SK-N-SH treated with all-trans-retinoic acid at 6 μM for 48 hours (cell line): ENCODE measurements around the gene MORN2.

Source experiments
- ATAC-seq: fragments of 200-7000 bp; cut with Tn5 transposase; 3 replicates; pipeline ENCODE4 v1.9.1; 2020; ENCODE audit warnings: mild to moderate bottlenecking, moderate library complexity
- BACH2 ChIP-seq: fragments of 250-450 bp; sonication (Bioruptor Pico); IDR thresholded peaks from 2 replicates; pipeline ENCODE4 v1.9.0; 2021; ENCODE audit warnings: mild to moderate bottlenecking, borderline replicate concordance
- CREB5 ChIP-seq: fragments of 250-450 bp; sonication (Bioruptor Pico); IDR thresholded peaks from 2 replicates; pipeline ENCODE4 v1.5.1; 2020; ENCODE audit warnings: low read depth, mild to moderate bottlenecking, moderate library complexity
- CSDC2 ChIP-seq: fragments of 250-450 bp; sonication (Bioruptor Pico); IDR thresholded peaks from 2 replicates; pipeline ENCODE4 v1.5.0; 2020; ENCODE audit warnings: mild to moderate bottlenecking, moderate library complexity
- GLIS3 ChIP-seq: fragments of 250-450 bp; sonication (Bioruptor Pico); IDR thresholded peaks from 2 replicates; pipeline ENCODE4 v1.5.0; 2020; ENCODE audit warnings: mild to moderate bottlenecking, moderate library complexity
- ISL1 ChIP-seq: fragments of 250-450 bp; sonication (Bioruptor Pico); IDR thresholded peaks from 2 replicates; pipeline ENCODE4 v2.1.2; 2022; ENCODE audit warnings: mild to moderate bottlenecking, moderate library complexity
- OSR1 ChIP-seq: fragments of 250-450 bp; sonication (Bioruptor Pico); IDR thresholded peaks from 2 replicates; pipeline ENCODE4 v1.8.0; 2022; ENCODE audit warnings: moderate library complexity, mild to moderate bottlenecking, inconsistent platforms
- PATZ1 ChIP-seq: fragments of 250-450 bp; sonication (Bioruptor Pico); IDR thresholded peaks from 2 replicates; pipeline ENCODE4 v1.8.0; 2020; ENCODE audit warnings: mild to moderate bottlenecking, moderate library complexity, borderline replicate concordance
- POU6F1 ChIP-seq: fragments of 250-450 bp; sonication (Bioruptor Pico); IDR thresholded peaks from 2 replicates; pipeline ENCODE4 v1.8.0; 2021; ENCODE audit warnings: low read depth, mild to moderate bottlenecking, moderate library complexity, borderline replicate concordance
- PPARA ChIP-seq: fragments of 250-450 bp; sonication (Bioruptor Pico); IDR thresholded peaks from 2 replicates; pipeline ENCODE4 v1.5.0; 2020; ENCODE audit warnings: mild to moderate bottlenecking, borderline replicate concordance
- SNAI2 ChIP-seq: fragments of 250-450 bp; sonication (Bioruptor Pico); IDR thresholded peaks from 2 replicates; pipeline ENCODE4 v1.5.0; 2020; ENCODE audit warnings: mild to moderate bottlenecking, moderate library complexity
- TCF4 ChIP-seq: fragments of 250-450 bp; sonication (Bioruptor Pico); IDR thresholded peaks from 2 replicates; pipeline ENCODE4 v1.8.0; 2021; ENCODE audit warnings: mild to moderate bottlenecking, moderate library complexity, borderline replicate concordance
- TSHZ2 ChIP-seq: fragments of 250-450 bp; sonication (Bioruptor Pico); IDR thresholded peaks from 2 replicates; pipeline ENCODE4 v1.5.0; 2020; ENCODE audit warnings: mild to moderate bottlenecking, moderate library complexity
- ZFP3 ChIP-seq: fragments of 250-450 bp; sonication (Bioruptor Pico); IDR thresholded peaks from 2 replicates; pipeline ENCODE4 v1.5.0; 2020; ENCODE audit warnings: mild to moderate bottlenecking, moderate library complexity
- ZNF565 ChIP-seq: fragments of 450-650 bp; formaldehyde crosslinking; conservative IDR thresholded peaks from 2 replicates; pipeline ENCODE4 v1.5.0; 2020; ENCODE audit warnings: low read depth, mild to moderate bottlenecking, moderate library complexity
- ZNF70 ChIP-seq: fragments of 450-650 bp; formaldehyde crosslinking; IDR thresholded peaks from 2 replicates; pipeline ENCODE4 v1.5.0; 2020; ENCODE audit warnings: mild to moderate bottlenecking, moderate library complexity
- ZNF8 ChIP-seq: fragments of 450-650 bp; formaldehyde crosslinking; IDR thresholded peaks from 2 replicates; pipeline ENCODE4 v1.5.0; 2020; ENCODE audit warnings: mild to moderate bottlenecking, moderate library complexity

The MORN2 gene

GRCh38 chr2:38909872-38910271 is 34.1 kb downstream of the MORN2 start (continued):
- TF ChIP-seq PATZ1 (CRISPR knock-in tag), result no peak
- TF ChIP-seq SNAI2 (CRISPR knock-in tag), result no peak
- TF ChIP-seq ZFP3 (CRISPR knock-in tag), result no peak
- TF ChIP-seq ZNF8 (CRISPR knock-in tag), result no peak
- TF ChIP-seq TSHZ2 (CRISPR knock-in tag), result no peak
- no peak for TF ChIP-seq OSR1 (CRISPR knock-in tag)

GRCh38 chr2:38911191-38911590 is 35.4 kb downstream of the MORN2 start:
- ATAC-seq, result no peak
- TF ChIP-seq GLIS3 (CRISPR knock-in tag) (no peak), ZNF70 (CRISPR knock-in tag) (no peak), OSR1 (CRISPR knock-in tag) (no peak), SNAI2 (CRISPR knock-in tag) (no peak), POU6F1 (CRISPR knock-in tag) (no peak), BACH2 (CRISPR knock-in tag) (no peak), ZFP3 (CRISPR knock-in tag) (no peak), PPARA (CRISPR knock-in tag) (no peak), TCF4 (CRISPR knock-in tag) (no peak), CREB5 (CRISPR knock-in tag) (no peak), TSHZ2 (CRISPR knock-in tag) (no peak), CSDC2 (no peak)

GRCh38 chr2:38912619-38913018 is 36.8 kb downstream of the MORN2 start:
- no peak for TF ChIP-seq CSDC2
- TF ChIP-seq ISL1, result no peak
- TF ChIP-seq ZNF565 (CRISPR knock-in tag), result no peak
- no peak for TF ChIP-seq CREB5 (CRISPR knock-in tag)
- no peak for ATAC-seq
